ENCODE data around the gene IL17REL.
A peak's percentile ranks its signal among the peaks of the same experiment; 100 is the strongest.

The IL17REL gene

GRCh38 chr22:50020606-50021005, 8.0 kb upstream of the IL17REL start:
- no peak for DNase-seq

GRCh38 chr22:50019316-50019715, 6.8 kb upstream of the IL17REL start:
- DNase-seq: no peak

GRCh38 chr22:50018608-50019285, 6.2 kb upstream of the IL17REL start:
- DNase-seq: no peak

GRCh38 chr22:50017701-50018224, 5.2 kb upstream of the IL17REL start:
- DNase-seq: no peak

GRCh38 chr22:50016988-50017700, 4.6 kb upstream of the IL17REL start:
- peak; percentile 78 for DNase-seq

- DNase-seq: no peak
Observed at GRCh38 chr22:50016308-50016987, 3.9 kb upstream of the IL17REL start.

GRCh38 chr22:50015451-50016307, 3.1 kb upstream of the IL17REL start:
- DNase-seq: no peak

GRCh38 chr22:50014655-50015401, 2.3 kb upstream of the IL17REL start:
- DNase-seq: no peak

- DNase-seq: no peak
Observed at GRCh38 chr22:50014053-50014501, 1.5 kb upstream of the IL17REL start.

GRCh38 chr22:50011447-50012210, 936 bp downstream of the IL17REL start:
- DNase-seq: no peak

- peak; percentile 76 for DNase-seq
Observed at GRCh38 chr22:50010676-50011446, 1.7 kb downstream of the IL17REL start.

GRCh38 chr22:50009765-50010675, 2.5 kb downstream of the IL17REL start:
- no peak for DNase-seq

- DNase-seq: no peak
Observed at GRCh38 chr22:50009251-50009650, 3.3 kb downstream of the IL17REL start.

- no peak for DNase-seq
Observed at GRCh38 chr22:50008151-50009040, 4.2 kb downstream of the IL17REL start.

- no peak for DNase-seq
Observed at GRCh38 chr22:50007057-50007511, 5.5 kb downstream of the IL17REL start.

- DNase-seq: no peak
Observed at GRCh38 chr22:50004918-50005317, 7.6 kb downstream of the IL17REL start.

GRCh38 chr22:50002791-50003190, 9.8 kb downstream of the IL17REL start:
- no peak for DNase-seq

Measured in stimulated activated CD4-positive, alpha-beta T cell treated with anti-CD3 and anti-CD28 coated beads, Interleukin-4, amount 100 ng/mL, for 1 hour (primary cell).